HG03159 (cell line): ENCODE measurements around the gene CAMTA1.

Source experiments
- ATAC-seq: cut with Tn5 transposase; IDR thresholded peaks from one replicate; pipeline ENCODE4 v1.9.1; 2021; ENCODE audit warnings: mild to moderate bottlenecking, moderate library complexity; ENCODE audit not compliant: unreplicated experiment

Gene CAMTA1

DNA sequence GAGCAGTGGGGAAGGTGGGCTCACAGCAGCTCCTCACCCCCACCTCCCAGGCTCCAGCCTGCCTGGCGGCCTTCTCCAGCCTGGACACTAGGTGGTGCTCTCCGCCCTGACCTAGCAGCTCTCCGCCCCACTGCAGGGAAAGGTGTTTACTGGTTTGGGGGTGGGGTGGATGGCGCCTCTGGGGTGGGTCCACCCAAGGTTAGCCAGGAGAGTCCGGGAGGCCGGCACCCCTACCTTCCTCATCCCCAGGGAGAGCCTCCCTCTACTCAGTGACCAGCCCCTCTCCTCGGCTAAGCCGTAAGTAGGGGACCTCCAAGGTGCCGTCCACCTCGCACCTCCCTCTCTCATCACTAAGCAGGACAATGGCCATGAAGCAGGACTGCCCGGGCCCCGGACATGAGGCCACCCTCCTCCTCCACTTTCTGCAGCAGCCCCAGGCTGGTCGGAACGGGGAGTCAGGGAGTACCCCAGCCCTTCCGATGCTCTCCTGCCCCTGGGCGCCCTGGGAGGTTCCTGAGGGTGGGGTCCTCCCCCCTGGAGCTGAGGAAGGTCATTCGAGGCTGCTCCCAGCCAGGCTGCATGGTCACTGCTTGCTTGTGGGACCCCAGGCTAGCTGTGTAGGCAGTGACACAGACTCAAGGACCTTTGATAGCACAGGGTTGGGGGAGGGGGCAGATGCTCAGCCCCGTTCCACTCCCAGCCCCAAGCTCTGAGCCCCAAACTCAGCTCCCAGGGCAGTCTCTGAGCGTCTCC is 884.5 kb downstream of the CAMTA1 start:
- ATAC-seq = no peak

GRCh38 chr1:7670334-7671145 is 885.3 kb downstream of the CAMTA1 start:
- no peak for ATAC-seq

DNA sequence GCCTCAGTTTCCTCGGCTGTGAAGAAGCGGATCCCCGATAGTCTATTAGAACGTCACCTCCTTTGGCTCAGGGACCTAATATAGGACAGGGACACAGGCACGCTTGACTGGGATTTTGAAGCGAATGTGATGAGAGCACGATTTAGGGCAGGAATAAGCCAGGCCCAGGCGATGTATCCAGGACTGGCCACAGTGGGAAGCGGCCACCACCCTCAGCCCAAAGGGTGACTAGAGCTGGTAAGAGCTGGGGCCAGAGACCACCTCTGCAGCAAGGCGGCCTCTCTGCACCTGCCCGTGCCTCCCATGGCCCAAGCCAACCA is 885.9 kb downstream of the CAMTA1 start:
- no peak for ATAC-seq

DNA sequence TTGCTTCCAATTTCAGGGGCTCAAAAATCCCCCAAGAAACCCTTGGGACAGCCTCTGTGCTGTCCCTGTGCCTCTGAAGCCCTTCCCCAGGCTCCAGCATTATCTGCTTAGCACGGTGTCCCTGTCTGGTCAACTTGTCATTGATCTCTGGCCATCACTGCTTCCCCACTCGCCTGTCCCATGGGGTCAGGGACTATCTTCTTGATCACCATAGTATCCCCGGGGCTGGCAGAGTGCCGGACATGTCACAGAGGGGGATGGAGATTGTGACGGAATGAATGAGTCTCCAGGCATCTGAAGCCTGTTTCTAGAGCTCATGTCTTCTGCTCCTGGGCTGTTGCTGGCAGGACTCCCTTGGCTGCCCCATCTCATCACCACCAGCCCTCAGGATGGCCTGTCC is 886.4 kb downstream of the CAMTA1 start:
- ATAC-seq = no peak

DNA sequence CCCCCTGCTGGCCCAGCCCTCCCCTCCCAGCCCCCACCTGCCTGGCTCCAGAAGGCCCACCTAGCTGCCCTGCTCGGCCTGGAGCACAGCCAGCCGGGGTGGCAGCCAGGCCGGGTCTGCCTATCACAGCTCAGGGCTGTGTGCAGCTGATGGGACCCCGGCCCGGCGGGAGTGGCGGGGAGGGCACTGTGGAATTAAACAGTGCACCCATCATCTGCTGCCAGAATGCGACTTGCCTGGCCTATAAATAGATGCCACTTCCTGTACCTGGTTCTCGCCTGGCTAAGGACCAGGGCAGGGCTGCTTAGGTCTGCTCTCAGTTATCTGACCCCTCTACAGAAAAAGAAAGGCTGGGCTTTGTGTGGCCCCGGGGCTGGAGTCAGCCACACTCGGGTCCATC is 887.6 kb downstream of the CAMTA1 start:
- no peak for ATAC-seq

- ATAC-seq = no peak
Measured at GRCh38 chr1:7674972-7675371, 889.7 kb downstream of the CAMTA1 start.

GRCh38 chr1:7675431-7676273 is 890.4 kb downstream of the CAMTA1 start:
- ATAC-seq = no peak

DNA sequence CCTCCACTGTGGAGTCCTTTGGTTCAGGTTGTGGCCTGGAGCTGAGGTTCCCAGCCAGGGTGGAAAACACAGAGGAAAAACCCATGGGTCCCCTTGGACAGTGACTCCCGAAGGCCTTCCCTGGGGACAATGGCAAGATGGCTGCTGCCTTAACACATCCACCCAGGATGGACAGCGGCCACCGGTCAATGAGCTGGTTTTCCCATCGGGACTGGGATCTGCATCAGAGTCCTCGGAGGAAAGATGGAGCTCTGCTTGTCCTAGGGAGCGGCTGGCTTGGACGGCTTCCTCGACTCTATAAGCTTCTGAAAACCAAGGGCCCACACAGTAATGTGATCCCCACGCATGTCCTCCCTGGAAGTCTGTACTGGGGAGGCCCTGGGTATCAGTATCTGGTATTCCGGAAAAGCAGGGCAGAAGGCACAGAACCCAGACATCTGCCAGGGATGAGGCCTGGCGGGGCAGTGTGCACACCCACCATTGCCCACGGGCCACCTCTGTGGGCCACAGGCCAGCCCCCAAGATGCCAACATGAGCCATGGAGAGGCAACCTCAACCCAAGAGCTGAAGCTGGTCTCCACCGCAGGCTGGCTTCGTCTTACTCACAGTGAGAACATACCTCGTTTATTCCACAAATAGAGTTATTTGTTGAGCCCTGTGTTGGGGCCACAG is 891.2 kb downstream of the CAMTA1 start:
- ATAC-seq = no peak

GRCh38 chr1:7677111-7677510 is 891.9 kb downstream of the CAMTA1 start:
- no peak for ATAC-seq

- no peak for ATAC-seq
Measured at GRCh38 chr1:7677815-7678214, 892.6 kb downstream of the CAMTA1 start.

GRCh38 chr1:7678491-7679158 is 893.4 kb downstream of the CAMTA1 start:
- no peak for ATAC-seq

- ATAC-seq = no peak
Measured at GRCh38 chr1:7679159-7679872, 894.1 kb downstream of the CAMTA1 start.

DNA sequence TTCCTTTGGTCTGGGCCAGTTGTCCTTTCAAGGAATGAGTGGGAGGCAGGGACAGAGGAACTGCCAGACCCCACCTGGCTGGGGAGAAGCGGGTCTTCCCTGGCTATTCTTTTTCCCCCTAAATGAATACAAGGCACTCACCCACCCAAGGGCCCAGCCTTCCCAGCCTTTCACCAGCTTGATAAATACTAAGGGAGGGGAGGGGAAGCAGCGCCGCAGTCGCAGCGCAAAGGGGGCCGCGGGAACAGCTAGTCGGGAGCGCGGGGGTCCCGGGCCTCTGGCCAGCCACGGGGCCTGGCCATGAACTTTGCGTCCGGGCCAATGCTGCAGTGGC is 894.6 kb downstream of the CAMTA1 start:
- no peak for ATAC-seq

DNA sequence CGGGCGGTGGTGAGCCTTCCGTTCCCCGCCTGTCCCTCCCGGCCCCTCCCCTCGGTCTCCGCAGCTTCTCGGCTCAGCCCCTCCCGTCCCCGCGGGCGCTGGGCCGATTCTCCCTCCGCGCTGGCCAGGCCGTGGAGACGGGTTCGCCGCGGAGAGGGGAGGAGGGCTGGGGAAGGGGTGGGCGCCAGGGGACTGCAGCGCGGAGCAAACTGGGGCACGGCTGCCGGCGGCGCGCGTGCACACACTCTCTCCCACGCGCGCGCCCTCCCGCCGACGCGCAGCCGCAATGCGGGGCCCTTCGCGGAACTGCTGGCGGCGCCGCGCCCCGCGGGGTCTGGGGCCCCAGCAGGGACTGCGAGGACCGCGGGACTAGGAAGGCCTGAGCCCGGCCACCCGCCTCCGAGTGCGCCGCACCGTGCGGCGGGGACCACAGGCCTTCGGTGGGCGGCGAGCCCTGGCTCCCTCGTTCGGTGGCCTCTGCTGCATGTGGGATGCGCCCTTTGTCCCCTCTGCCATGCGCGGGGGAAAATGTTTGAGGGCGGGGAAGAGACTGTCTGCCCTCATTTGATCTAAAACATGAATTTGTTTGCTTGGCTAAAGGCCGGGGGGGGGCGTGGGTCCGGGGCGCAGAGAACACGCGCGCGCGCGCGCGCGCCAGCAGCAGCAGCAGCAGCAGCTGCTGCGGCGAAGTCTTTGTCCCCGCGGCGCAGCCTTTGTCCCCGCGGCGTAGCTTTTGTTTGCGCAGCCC is 895.1 kb downstream of the CAMTA1 start:
- ATAC-seq = no peak

DNA sequence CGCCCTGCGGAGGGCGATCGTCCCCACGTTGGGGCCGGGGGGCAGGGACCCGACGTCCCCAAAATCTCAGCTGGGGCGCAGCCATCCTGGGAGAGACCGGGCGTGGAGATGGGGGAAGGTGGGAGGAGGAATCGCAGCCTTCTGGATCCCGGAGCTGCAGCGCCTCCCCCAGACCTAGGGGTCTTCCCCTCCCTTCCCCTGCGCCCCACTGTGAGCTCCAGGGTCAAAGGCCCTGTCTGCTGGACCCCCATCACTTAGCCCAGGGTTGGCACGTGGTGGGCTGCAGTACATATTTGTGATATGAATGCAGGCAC is 895.7 kb downstream of the CAMTA1 start:
- ATAC-seq = no peak

DNA sequence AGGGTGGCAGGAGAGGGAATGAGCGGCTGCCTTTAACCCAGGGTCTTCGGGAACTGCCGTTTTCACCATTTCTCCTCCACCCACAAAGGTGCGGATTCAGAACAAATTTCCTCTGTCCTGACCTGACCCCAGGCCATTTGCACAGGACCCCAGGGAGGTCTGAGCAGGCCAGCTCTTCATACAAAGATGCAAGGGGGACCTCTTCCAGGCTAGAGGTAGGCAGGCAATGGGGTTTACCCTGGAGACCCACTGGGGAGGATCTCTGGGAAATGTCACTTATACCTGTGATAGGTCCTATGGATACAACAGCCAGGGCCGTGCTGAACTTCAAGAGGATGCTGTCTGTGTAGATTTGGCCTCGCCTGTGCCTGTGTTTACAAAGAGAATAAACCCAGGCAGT is 896.1 kb downstream of the CAMTA1 start:
- ATAC-seq = no peak

GRCh38 chr1:7683521-7683920 is 898.3 kb downstream of the CAMTA1 start:
- ATAC-seq = no peak

- no peak for ATAC-seq
Measured at GRCh38 chr1:7684132-7684531, 898.9 kb downstream of the CAMTA1 start.

DNA sequence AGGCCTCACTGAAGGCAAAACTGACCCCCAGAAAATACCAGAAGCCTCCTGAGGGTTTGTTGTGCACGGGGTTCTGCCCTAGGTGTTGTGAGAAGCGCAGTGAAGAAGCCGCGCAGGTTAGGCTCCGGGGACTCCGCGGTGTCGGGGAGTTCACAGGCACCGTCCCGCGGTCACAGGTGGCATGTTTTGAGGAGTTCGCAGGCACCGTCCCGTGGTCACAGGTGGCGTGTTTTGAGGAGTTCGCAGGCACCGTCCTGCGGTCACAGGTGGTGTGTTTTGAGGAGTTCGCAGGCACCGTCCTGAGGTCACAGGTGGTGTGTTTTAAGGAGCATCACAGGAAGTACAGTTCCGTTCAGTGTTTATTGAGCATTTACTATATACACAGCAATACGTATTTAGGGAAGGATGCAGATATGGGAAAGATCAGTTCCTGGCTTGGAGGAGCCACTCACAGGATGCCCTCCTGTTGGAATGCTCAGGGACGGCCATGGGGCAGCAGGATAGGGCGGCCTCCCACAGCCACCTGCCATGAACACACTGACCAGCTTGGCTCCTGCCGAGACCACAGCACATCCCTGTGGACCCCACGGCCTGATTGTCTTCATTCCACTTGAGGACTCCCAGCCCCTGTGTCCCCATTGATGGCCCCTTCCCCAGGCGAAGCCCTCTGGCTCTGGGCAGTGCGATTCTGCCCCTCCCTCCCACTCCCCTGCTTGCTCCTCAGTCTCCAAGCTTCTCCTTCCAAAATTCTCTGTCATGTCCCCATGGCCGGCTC is 899.8 kb downstream of the CAMTA1 start:
- ATAC-seq = no peak
